AG08396 (cell line): ENCODE data around the gene OTULIN.

Source experiments
- DNase-seq: peaks from one replicate; pipeline ENCODE4 v3.0.0; 2012; ENCODE audit warnings: low spot score, mixed read lengths

OTULIN gene

DNA sequence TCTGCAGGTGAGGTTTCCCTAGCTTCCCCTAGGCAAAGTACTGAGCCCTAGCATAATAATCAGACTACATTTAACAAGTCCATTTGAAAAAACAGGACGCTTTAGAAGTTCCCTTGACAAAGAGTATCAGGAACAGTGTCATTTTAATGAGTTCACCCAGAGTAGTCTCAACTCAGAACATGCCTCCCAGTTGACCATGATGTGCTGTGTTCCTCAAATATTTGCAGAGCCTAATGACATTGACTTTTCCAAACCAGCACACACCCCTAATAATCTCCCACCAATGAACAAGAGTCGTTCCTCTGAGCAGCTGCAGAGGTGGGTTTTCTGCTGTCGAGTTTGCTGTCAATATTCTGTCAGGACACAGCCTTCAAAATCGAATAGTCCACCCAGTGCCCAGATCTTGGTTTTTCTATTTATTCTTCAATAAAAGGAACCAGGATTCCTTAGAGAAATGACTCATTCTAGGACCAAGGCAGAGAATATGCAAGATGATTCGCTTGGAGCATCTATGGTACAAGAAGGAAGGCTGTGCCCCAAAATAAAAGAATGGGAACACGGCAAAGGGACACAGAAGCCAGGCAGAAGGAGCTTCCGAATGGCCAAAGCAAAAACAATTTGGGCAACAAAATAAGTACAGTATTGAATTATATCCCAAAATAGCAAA, 57.6 kb downstream of the OTULIN start:
- no peak for DNase-seq

DNA sequence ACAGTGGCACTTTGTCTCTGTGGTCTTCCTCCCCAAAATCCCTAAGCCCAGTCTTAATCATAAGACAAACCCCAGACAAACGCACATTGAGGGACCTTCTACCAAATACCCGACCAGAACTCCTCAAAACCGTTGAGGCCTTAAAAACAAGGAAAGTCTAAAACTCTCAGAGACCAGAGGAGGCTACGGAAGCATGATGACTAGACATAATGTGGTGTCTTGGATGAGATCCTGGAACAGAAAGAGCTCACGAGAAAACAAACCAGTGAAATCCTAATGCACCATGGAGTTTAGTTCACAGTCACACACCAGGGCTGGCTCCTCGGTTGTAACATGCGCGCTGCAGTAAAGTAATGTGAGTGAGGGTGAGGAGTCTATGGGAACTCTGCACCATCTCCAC, 58.4 kb downstream of the OTULIN start:
- no peak for DNase-seq

DNA sequence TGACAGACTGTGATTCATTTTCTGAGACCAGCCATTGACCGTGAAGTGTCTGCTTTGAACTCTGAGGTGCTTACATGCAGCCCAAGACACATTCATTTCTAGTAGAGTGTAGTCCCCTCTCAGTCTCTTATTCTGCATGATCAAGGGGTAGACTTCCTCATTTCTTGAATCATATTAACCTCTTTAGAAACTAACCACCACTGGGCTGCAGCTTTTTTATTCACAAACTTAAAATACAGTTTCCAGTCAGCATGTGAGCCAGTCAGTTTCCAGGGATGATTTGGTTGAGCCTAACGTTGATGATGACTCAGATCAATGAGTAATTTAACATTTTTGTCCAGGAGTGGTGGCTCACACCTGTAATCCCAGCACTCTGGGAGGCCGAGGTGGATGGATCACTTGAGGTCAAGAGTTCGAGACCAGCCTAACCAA, 59.2 kb downstream of the OTULIN start:
- no peak for DNase-seq

DNA sequence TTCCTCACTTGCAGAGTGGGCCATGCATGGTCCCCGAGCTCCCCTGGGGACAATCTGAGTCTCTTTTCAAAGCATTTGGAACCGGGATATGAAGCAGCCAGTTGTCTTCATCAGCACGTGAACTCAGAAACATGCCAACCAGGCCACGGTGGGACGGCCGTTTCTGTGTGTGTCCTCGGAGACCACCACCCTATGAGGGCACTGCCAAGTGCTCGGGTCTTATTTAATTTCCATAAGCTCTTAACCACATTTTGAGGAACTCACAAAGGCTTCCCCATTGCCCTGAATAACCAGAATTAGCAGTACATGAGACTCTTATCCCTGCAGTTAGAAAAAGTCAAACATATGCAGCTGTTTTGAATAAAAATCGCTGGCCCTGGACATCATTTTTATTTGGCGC, 60.1 kb downstream of the OTULIN start:
- DNase-seq = no peak

DNA sequence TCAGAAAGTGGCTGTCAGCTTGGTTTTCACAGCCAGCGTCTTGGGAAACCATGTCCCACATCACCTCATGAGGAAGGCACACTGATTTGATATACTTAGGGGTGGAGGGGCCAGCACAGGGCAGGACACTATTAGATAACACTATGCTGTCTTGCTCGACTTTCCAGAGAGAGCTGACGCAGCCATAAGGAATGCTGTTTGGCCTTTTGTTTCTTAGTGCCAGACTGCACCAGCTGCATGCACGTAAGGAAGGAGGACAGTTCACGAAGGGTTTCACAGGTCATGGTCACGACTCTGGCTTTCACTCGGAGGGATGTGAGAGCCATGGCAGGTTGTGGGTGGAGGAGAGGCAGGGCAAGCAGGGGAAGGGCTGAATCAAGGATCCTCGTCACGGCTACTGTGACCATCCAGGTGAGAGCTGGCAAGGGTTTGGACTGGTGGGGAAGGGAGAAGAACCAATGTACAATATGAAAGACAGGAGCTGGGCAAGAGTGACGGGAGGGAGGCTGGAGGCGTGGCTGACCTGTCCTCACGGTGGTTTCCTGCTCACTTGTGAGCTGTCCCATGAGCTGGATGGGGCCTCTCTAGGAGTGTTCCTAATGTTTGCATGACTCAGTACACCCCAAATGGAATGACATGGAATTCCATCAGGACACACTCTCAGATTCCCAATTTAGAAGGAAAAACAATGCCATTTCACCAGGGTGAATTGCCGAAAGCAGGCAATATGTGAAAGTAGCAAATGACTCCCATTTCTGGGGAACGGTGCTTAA, 61.7 kb downstream of the OTULIN start:
- peak; percentile 46 for DNase-seq

DNA sequence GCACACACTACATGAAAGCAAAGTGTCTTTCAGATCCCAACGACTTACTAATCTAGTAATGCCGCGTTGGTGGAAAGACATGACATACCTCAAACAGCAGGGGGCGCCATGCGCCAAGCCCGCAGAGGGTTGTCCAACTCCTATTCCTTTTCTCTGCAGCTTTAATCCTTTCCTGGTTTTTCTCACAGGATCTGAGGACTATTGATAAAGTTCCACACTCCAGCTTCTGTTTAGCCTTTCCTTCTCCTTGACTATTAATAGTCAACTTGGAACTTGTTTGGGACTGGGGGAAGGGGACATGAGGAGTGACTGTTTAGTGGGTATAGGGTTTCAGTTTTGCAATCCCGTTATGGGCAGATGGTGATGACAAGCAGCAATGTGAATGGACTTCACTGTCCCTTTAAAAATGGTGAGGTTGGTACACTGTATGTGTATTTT, 62.9 kb downstream of the OTULIN start:
- DNase-seq = peak; percentile 81

DNA sequence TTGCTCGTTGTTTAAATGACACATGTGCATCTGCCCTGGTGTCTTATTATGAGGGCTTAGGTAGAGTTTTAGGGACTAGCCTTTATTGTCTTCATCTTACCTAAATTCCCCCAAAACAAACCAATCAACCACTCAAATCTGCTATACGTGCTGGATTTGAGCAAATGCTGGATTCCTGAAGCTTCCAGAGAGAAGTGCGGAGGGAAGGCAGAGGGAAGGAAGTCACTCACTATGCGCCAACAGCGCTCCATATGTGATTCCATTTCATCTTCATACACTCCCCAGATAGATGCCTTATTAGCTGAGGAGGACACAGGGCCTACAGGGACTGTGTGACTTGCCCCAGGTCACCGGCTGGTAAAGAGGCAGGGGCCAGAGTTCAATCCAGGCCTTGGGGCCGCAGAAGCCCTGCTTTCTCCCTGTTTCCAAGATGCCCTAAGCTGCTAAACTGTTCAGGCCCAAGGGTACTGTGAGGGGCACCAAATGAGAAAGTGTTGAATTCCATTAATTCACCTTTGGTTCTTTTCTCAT, 63.5 kb downstream of the OTULIN start:
- DNase-seq = no peak

DNA sequence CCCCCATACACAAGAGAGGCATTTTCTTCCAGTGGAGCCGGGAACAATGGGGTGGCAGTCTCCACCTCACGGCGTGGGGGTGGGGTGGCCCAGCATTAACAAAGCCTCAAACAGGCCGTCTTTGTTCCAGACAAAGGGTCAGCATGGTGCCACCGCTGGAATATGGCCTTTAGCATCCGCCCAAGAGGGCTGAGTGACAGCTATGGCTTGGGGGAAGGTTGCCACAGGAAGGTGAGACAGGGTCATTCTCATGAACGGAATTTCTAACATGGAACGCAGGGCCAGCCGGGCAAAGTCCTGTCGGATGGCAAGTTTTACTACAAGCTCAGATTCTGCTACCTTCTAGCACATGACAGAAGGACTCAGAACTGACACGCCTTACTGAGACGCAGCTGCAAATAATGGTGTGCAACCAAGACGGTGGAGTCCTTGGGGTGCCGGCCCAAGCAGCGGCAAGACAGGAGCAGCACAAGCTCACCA, 64.0 kb downstream of the OTULIN start:
- DNase-seq = no peak

DNA sequence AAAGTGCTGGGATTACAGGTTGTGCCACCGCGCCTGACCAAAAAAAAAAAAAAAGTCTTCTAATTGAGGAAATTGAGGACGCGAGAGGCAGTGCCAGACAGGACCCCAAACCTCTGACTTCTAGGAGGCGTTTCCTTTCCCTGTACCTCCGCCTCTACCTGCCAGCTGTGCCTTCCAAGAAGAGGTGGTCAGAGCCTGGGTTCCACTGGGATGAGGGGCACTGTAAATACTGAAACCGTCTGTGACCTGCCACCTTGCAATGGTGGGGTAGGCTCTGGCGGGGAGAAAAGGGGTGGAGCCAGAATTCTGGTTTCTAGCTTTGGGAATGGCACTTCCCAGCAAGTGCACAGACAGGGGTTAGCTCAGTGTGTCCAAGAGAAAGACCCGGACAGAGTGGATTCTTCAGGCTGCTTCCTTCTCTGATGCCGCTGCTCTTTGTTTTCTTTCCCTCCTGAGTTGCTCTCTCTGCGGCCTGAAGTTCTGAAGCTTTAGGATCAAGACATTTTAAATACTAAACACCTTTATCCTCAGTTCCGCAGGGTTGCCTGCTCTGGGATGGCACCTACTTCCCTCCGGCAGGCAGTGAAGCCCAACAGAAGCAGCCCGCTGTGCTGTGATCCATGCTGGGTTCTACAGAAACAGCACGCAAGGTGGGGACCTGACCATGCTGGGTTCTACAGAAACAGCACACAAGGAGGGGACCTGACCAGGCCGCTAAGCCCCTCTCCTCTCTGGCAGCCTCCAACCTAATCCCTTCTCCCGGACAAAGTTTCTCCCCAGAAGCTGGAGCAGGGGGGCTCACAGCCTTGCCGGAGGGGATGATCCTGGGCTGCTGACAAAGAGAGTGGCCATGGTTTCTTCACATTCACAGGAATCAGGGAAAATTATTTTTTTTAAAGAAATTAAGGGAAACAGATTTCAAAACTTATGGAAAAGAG, 65.2 kb downstream of the OTULIN start:
- no peak for DNase-seq

DNA sequence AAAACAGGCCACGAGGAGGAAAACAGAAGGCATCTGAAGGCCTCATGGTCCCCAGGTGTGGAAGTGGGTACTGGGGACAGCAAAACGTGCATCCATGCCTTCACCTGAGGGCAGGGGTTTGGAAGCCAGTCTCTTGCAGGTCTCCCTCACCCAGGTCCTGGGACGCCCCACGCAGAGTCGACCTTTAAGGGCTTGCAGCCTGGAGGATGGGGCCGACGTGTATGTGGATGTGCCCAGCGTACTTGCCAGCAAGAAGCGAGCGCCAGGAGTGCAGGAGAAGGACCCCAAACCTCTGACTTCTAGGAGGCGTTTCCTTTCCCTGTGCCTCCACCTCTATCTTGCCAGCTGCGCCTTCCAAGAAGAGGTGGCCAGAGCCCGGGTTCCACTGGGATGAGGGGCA, 65.9 kb downstream of the OTULIN start:
- no peak for DNase-seq

DNA sequence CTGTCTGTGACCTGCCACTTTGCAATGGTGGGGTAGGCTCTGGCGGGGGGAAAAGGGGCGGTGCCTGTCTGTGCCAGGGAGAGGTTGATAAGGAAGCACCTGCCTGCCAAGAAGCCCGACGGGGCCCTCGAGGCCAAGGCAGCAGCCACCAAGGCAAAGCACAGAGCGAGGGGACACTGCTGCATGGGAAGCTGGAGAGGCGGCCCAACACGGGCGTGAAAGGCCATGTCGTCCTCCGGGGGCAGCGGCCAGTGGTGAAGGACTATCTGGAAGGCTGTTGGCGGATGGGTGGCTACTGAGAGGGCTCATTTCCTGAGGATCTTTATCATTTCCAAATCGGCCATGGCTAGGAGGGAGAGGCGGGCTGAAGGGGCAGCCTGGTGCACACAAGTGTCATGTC, 66.4 kb downstream of the OTULIN start:
- no peak for DNase-seq

DNA sequence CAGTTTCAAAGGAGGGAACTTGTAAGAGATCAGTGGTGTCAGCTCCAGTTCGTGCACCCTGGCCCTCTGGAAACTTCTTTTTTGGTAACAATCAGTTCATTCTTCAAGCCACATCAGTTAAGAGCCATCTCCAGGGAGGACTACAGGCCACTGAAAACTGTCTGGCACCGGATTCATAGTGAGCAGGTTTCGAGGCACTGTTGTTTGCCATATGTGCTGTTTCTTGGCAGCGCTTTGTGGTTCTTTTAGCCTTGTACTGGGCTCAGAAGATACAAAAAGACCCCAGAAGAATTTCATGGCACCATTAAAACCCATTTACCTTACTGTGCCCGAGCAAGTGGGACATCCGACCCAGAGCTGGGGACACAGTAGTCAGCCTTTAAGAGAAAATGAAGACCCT, 68.5 kb downstream of the OTULIN start:
- DNase-seq = no peak

DNA sequence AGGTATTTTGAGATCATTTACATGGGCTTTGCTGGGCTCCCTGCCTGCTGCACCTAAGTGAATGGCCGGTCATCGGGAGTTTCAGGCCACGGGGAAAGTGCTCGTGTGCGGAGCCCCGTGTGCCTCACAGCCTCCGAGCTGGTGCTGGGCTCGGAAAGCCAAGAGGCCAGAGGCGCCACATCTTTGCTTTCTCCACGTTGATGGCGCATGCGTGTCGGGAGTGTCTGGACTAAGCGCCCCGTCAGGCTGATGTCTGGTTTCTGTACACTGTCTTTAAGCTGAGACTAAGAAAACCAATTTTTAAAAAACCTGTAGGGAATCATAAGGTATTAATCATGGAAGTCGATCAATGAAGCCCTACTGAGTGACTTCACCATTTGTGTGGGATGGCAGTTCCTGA, 69.1 kb downstream of the OTULIN start:
- DNase-seq = no peak

DNA sequence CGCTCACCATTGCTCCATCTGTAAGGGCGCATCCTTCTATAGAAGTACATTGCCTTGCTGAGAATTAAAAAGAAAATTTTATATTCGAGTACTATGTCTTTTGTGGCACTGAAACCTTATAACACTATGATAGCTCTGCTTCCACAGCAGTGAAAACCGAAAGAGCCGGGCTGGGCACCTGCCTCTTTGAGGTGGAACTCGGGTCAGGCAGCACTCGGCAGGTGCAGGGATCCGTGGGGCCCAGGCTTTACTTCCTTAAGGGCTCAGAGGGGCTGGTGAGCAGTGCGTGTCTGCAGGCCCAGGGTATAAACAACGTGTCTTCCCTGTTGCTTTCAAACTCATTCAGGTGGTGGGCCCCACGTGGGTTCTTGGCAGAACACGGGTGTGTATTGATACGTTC, 69.9 kb downstream of the OTULIN start:
- no peak for DNase-seq

DNA sequence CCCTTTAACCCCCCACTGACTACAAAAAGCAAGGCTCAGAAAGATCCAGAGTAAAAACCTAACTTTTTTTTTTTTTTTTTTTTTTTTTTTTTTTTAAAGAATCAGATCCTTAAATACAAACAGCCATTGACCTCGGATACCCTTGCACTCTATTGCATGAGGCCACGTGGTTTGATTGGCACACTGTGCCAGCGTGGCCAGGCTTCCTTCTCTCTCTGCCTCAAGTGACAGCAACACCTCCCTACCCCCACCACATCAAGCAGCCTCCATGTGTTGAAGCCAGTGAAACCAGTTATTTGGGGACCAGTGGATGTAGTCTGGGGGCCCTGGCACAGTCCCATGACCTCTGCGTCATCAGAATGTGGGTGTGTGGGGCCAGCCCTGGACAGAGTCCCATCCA, 71.4 kb downstream of the OTULIN start:
- DNase-seq = no peak

DNA sequence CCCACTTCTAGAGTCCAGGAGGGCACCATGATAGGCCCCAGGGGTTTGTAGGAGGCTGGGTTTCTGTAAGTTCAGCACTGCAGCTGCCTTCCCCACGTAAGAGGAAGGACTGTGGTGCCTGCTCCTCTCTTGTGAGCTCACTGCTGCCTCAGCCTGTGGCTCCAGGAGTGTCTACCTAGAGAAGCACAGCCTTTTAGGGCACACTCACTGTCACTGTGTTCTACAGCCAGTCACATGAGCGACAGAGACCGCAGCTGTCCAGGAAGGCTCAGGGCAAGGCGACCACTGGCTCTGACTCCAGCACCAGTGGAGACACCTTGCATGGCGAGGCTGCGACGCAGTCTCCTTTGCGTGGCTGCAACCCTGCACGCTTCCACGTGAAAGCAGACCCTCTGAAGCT, 72.8 kb downstream of the OTULIN start:
- no peak for DNase-seq

DNA sequence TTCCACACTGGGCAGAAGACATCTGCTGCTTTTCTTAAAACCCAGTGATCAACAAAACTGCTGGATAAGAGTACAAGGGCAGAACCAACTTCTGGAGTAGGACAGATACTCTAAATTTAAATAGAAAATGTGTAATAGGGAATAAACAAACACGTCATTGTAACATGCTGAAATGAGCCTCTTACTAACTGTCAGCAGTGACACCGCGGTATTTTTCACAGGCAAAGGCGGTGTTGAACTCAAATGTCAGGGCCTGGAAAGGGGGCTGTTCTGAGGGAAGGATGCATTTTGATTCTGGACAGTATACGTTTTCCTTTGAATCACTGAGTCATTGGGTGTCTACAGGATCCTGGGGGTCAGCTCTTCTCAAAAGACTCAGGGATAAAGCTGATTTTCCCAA, 73.5 kb downstream of the OTULIN start:
- DNase-seq = no peak

DNA sequence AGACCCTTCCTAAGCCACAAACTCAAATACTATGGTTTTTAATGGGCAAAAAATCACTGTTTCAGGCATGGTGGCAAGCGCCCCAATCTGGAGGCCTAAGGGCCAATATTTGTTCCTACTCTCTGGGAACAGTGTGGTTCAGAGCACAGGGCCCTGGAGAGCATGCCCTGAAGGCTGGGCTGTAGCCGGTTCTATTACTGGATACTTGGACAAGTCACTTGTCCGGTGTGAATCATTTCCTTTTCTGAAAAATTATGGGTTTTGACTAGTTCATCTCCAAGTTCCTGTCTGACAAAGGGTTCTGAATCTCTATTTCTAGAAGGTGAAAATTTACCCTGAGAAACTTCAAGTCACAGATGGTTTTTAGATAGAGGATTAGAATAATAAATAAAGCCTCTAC, 75.0 kb downstream of the OTULIN start:
- peak; percentile 46 for DNase-seq

DNA sequence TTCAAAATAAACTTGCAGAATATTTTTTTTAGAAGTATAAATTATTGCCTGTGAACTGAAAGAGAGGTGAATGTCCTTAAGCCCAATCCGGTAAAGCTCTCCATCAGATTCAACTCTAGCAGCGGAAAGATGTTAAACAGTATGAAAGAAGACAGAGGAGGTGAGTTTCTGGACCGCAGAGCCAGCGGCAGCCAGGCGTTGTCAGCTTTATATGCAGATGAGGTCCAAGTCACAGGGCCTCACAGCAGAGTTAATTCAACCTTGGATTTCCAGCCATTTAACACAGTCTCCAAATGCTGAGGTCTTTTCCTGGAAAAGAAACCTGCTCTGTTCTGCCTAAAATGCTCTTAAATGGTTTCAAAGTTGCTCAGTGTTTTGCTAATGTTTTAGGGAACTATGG, 75.5 kb downstream of the OTULIN start:
- DNase-seq = no peak

DNA sequence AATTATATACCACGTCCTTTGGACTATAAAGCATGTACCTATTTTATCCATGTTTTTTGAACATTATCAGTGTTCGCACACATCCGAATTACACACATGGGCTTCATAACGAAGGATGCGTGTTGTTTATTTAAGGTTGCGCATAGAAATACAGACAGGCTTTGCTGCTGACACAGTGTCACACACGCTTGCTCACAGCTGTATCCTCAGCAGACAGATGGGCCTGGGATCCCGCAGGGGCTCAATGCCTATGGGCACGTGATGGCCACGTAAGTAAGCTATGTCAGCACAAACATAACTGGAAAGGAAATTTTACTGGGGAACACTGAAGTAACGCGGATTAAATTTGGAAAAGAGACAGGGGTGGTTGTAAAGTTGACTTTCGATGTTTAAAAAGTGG, 76.6 kb downstream of the OTULIN start:
- no peak for DNase-seq

DNA sequence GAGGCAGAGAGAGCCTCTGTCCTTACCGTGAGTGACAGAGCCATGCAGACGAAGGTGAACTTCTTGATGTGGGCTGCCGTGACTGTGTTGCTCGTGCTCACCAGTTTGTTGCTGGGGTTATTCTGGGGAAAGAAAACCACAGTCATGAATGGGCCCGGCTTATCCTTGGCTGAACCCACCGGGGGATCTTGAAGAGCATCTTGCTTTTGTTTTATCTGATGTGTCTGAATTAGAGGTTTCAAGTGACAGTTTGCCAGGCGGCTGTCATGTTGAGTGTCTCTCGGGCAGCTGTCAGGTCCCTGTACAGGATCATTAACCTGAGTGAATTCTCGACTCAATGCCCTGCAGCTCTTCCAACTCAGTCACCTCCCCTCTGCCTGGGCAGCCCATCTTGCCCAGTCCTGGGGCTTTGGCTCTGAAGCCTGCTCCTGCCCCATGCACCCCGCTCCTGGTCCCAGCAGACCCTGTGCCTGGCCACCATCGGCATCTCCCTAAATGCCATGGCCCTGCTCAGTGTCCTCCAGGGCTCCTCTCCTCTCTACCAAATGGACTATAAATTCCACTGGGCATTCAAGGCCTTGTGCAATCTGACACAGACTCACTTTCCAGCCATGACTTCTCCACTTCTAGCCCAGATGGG, 77.4 kb downstream of the OTULIN start:
- DNase-seq = no peak

DNA sequence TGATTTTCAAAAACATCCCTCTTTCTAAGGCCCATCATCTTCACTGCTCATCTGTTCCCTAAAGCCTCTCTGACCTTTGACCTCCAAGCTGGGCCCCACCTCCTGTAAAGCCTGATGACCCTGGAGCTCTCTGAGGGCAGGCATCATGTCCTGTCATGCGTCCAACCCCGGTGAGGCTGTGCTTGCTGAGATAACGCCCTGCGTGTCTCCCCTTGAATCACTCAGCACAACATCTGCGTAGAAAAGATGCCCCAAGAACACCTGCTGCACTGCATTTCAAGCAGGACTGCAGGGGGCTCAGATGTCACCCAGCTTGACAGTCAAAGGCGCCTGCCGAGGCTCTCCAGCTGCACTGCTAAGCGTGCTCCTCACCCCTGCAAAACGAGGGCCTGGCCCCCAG, 78.0 kb downstream of the OTULIN start:
- no peak for DNase-seq
